ENCODE measurements around the gene KRTAP4-7.
"Not testable (repeated sequence)": the region's sequence is repeated elsewhere in the genome, so short reads cannot be mapped to it uniquely, and the experiment has no call there.

KRTAP4-7 gene

GRCh38 chr17:41065016-41065689 lies 18.8 kb upstream of the KRTAP4-7 start:
- DNase-seq (ENCODE audit: low spot score), result not testable (repeated sequence)

GRCh38 chr17:41065829-41066624 lies 17.9 kb upstream of the KRTAP4-7 start, which contains the start of gene KRTAP2-4:
Gene KRTAP2-4 (minus strand): TSS chr17:41065879. CDS start chr17:41065845, 34 bp downstream.
- no peak for DNase-seq (ENCODE audit: low spot score)

GRCh38 chr17:41067281-41067680 lies 16.7 kb upstream of the KRTAP4-7 start:
- no peak for DNase-seq (ENCODE audit: low spot score)

- no peak for DNase-seq (ENCODE audit: low spot score)
Measured at GRCh38 chr17:41069031-41069430, 14.9 kb upstream of the KRTAP4-7 start.

- DNase-seq (ENCODE audit: low spot score), result no peak
Measured at GRCh38 chr17:41071606-41072360, 12.2 kb upstream of the KRTAP4-7 start.

- DNase-seq (ENCODE audit: low spot score), result no peak
Measured at GRCh38 chr17:41073676-41074075, 10.3 kb upstream of the KRTAP4-7 start.

- no peak for DNase-seq (ENCODE audit: low spot score)
Measured at GRCh38 chr17:41076788-41077187, 7.2 kb upstream of the KRTAP4-7 start.

- no peak for DNase-seq (ENCODE audit: low spot score)
Measured at GRCh38 chr17:41082626-41083025, 1.3 kb upstream of the KRTAP4-7 start.

GRCh38 chr17:41083427-41083826 lies 523 bp upstream of the KRTAP4-7 start:
- not testable (repeated sequence) for DNase-seq (ENCODE audit: low spot score)

GRCh38 chr17:41088760-41089352 lies 4.9 kb downstream of the KRTAP4-7 start:
- DNase-seq (ENCODE audit: low spot score), result not testable (repeated sequence)

GRCh38 chr17:41096055-41096454 lies 12.1 kb downstream of the KRTAP4-7 start:
- no peak for DNase-seq (ENCODE audit: low spot score)

- no peak for DNase-seq (ENCODE audit: low spot score)
Measured at GRCh38 chr17:41098042-41098441, 14.1 kb downstream of the KRTAP4-7 start, which contains the start of gene KRTAP4-8. Gene KRTAP4-8 (minus strand): TSS chr17:41098142. CDS start chr17:41098084, 58 bp downstream.

GRCh38 chr17:41098481-41098880 lies 14.5 kb downstream of the KRTAP4-7 start:
- DNase-seq (ENCODE audit: low spot score), result no peak

- not testable (repeated sequence) for DNase-seq (ENCODE audit: low spot score)
Measured at GRCh38 chr17:41099682-41100480, 15.9 kb downstream of the KRTAP4-7 start.

- no peak for DNase-seq (ENCODE audit: low spot score)
Measured at GRCh38 chr17:41101586-41102259, 17.8 kb downstream of the KRTAP4-7 start, which contains the start of gene KRTAP4-16. Gene KRTAP4-16 (minus strand): TSS chr17:41102209. CDS start chr17:41102209, 0 bp downstream.

GRCh38 chr17:41103896-41104295 lies 19.9 kb downstream of the KRTAP4-7 start:
- DNase-seq (ENCODE audit: low spot score), result no peak

- not testable (repeated sequence) for DNase-seq (ENCODE audit: low spot score)
Measured at GRCh38 chr17:41104386-41105038, 20.6 kb downstream of the KRTAP4-7 start.

- not testable (repeated sequence) for DNase-seq (ENCODE audit: low spot score)
Measured at GRCh38 chr17:41105347-41105746, 21.4 kb downstream of the KRTAP4-7 start, which contains the start of gene KRTAP4-9. Gene KRTAP4-9 (plus strand): TSS chr17:41105389. CDS start chr17:41105389, 0 bp downstream.

GRCh38 chr17:41107941-41108450 lies 24.0 kb downstream of the KRTAP4-7 start:
- DNase-seq (ENCODE audit: low spot score), result no peak
